ENCODE results near the gene STK24. TPM values are rescaled to one million over a fixed set of nuclear protein-coding genes. Genes with fewer than 3 reads are reported as not detected.
"Not testable (repeated sequence)": the region's sequence is repeated elsewhere in the genome, so short reads cannot be mapped to it uniquely, and the experiment has no call there.

Gene STK24
- total RNA-seq = 10 to 100 TPM; 55.3 to 96.3 (median 83.9) TPM

GRCh38 chr13:98576963-98577835 lies at the start of gene STK24:
Gene STK24, minus strand, starts transcription at chr13:98577107. Its CDS starts 321 bp downstream, at chr13:98576786.
- DNase-seq (ENCODE audit: low spot score) = no peak
- TF ChIP-seq CTCF (IDR thresholded peaks at IDR 0.05) = no peak
- ATAC-seq (ENCODE audit: low FRiP score) = peak; percentile 91

- ATAC-seq (ENCODE audit: low FRiP score) = no peak
- no peak for TF ChIP-seq CTCF (IDR thresholded peaks at IDR 0.05)
- no peak for DNase-seq (ENCODE audit: low spot score)
Observed at GRCh38 chr13:98626298-98626935, 49.5 kb upstream of the STK24 start.

DNA sequence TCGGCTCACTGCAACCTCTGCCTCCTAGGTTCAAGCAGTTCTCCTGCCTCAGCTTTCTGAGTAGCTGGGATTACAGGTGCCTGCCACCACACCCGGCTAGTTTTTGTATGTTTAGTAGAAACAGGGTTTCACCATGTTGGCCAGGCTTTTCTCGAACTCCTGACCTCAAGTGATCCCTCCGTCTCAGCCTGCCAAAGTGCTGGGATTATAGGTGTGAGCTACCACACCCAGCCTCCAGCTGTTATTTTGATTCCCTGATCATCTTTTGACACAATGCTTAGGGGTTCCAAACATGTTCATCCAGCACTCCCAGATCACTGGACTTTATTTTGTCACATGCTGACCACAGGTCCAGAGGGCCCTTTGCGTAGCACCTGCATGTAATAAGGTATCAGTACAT lies 47.7 kb upstream of the STK24 start:
- DNase-seq (ENCODE audit: low spot score); ATAC-seq (ENCODE audit: low FRiP score): not testable (repeated sequence)

GRCh38 chr13:98622931-98623331 lies 46.0 kb upstream of the STK24 start:
- DNase-seq (ENCODE audit: low spot score) (no peak), ATAC-seq (ENCODE audit: low FRiP score) (no peak)
- no peak for TF ChIP-seq CTCF (IDR thresholded peaks at IDR 0.05)

GRCh38 chr13:98619556-98619955 lies 42.6 kb upstream of the STK24 start:
- no peak for DNase-seq (ENCODE audit: low spot score)
- no peak for ATAC-seq (ENCODE audit: low FRiP score)
- TF ChIP-seq CTCF (IDR thresholded peaks at IDR 0.05) = no peak

GRCh38 chr13:98615595-98615994 lies 38.7 kb upstream of the STK24 start:
- not testable (repeated sequence) for DNase-seq (ENCODE audit: low spot score); ATAC-seq (ENCODE audit: low FRiP score)

- DNase-seq (ENCODE audit: low spot score) (no peak), ATAC-seq (ENCODE audit: low FRiP score) (no peak)
- no peak for TF ChIP-seq CTCF (IDR thresholded peaks at IDR 0.05)
Observed at GRCh38 chr13:98613591-98613990, 36.7 kb upstream of the STK24 start.

DNA sequence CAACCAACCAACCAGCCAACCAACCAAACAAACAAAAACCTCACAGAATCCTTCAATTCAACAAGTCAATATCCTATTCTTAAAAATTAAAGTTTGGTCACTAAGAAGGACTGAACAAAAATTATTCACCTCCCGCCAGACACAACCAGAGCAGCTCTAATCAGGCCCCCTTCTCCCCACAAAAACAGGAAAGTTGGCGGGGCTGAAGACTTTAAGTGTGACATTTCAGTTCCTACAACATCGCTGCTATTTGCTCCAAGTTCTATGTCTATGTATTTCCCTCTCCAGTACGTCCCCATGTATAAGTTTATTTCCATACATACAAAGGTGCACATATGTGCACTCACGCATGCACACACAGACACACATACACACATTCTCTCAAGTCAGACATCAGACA lies 32.8 kb upstream of the STK24 start:
- TF ChIP-seq CTCF (IDR thresholded peaks at IDR 0.05) = no peak
- DNase-seq (ENCODE audit: low spot score) (no peak), ATAC-seq (ENCODE audit: low FRiP score) (no peak)
